ENCODE measurements around the gene VPREB3.

GRCh38 chr22:23774922-23775436 lies 20.8 kb upstream of the VPREB3 start:
- TF ChIP-seq EZH2 (IDR thresholded peaks at IDR 0.05; ENCODE audit: borderline replicate concordance, low read depth, low read length, poor library complexity, severe bottlenecking) = no peak
- no peak for TF ChIP-seq CTCF (conservative IDR thresholded peaks at IDR 0.05; ENCODE audit: low read depth, low read length)

Measured in A673 (cell line).